Astrocyte (in vitro differentiated cells and primary cell): ENCODE data around the gene UNC45B. TPM values are rescaled to one million over a fixed set of nuclear protein-coding genes. Genes with fewer than 3 reads are reported as not detected.

Source experiments
- DNase-seq: peaks from one replicate; pipeline ENCODE4 v3.0.0-alpha.2; 2010; ENCODE audit warnings: low read depth
- FAIRE-seq: peaks from 2 replicates; lab custom pipeline; 2011; peaks lifted over from hg19 to GRCh38; lab: Jason Lieb, UNC
- H2AFZ ChIP-seq: 2 replicates; pipeline ENCODE4 v1.6.0; 2012; ENCODE audit warnings: low read depth, low read length, inconsistent platforms
- H3K27ac ChIP-seq: 2 replicates; pipeline ENCODE4 v1.5.1; 2011; ENCODE audit warnings: low read depth, low read length, inconsistent platforms
- H3K27me3 ChIP-seq: 2 replicates; pipeline ENCODE4 v1.6.0; 2011; ENCODE audit warnings: low read length, inconsistent platforms; ENCODE audit not compliant: insufficient read depth
- H3K36me3 ChIP-seq: 2 replicates; pipeline ENCODE4 v1.5.1; 2011; ENCODE audit warnings: low read length, inconsistent platforms; ENCODE audit not compliant: insufficient read depth
- H3K4me1 ChIP-seq: 2 replicates; pipeline ENCODE4 v1.5.1; 2011; ENCODE audit warnings: low read length, inconsistent platforms; ENCODE audit not compliant: insufficient read depth
- H3K4me2 ChIP-seq: 2 replicates; pipeline ENCODE4 v1.6.0; 2012; ENCODE audit warnings: low read length, inconsistent platforms
- H3K4me3 ChIP-seq: 2 replicates; pipeline ENCODE4 v1.5.1; 2011; ENCODE audit warnings: low read depth, mild to moderate bottlenecking, low read length, inconsistent platforms; ENCODE audit not compliant: insufficient read depth
- H3K79me2 ChIP-seq: 2 replicates; pipeline ENCODE4 v1.6.0; 2012; ENCODE audit warnings: mild to moderate bottlenecking, low read length, inconsistent platforms; ENCODE audit not compliant: insufficient read depth
- H3K9ac ChIP-seq: 2 replicates; pipeline ENCODE4 v1.6.0; 2012; ENCODE audit warnings: mild to moderate bottlenecking, low read length, inconsistent platforms
- H3K9me3 ChIP-seq: 2 replicates; pipeline ENCODE4 v1.5.1; 2012; ENCODE audit warnings: low read depth, mild to moderate bottlenecking, low read length, inconsistent platforms; ENCODE audit not compliant: insufficient read depth
- H4K20me1 ChIP-seq: 2 replicates; pipeline ENCODE4 v1.6.0; 2012; ENCODE audit warnings: low read length, inconsistent platforms; ENCODE audit not compliant: insufficient read depth
- H3K27ac Mint-ChIP-seq: one replicate; pipeline ENCODE4 v1.8.0; 2021; ENCODE audit warnings: mild to moderate bottlenecking, mixed read lengths; ENCODE audit not compliant: unreplicated experiment
- H3K27me3 Mint-ChIP-seq: one replicate; pipeline ENCODE4 v1.8.0; 2021; ENCODE audit warnings: low read depth, mixed read lengths; ENCODE audit not compliant: unreplicated experiment
- H3K36me3 Mint-ChIP-seq: one replicate; pipeline ENCODE4 v1.8.0; 2021; ENCODE audit warnings: low read depth, mixed read lengths; ENCODE audit not compliant: unreplicated experiment
- H3K4me1 Mint-ChIP-seq: one replicate; pipeline ENCODE4 v1.8.0; 2021; ENCODE audit warnings: low read depth, mixed read lengths; ENCODE audit not compliant: unreplicated experiment
- H3K4me3 Mint-ChIP-seq: one replicate; pipeline ENCODE4 v1.8.0; 2021; ENCODE audit warnings: mild to moderate bottlenecking, moderate library complexity, mixed read lengths; ENCODE audit not compliant: unreplicated experiment
- H3K9me3 Mint-ChIP-seq: one replicate; pipeline ENCODE4 v1.8.0; 2021; ENCODE audit warnings: mild to moderate bottlenecking, mixed read lengths; ENCODE audit not compliant: unreplicated experiment
- EZH2 ChIP-seq: IDR thresholded peaks from 2 replicates; pipeline ENCODE4 v1.6.1; 2012; ENCODE audit warnings: mild to moderate bottlenecking, low read length, inconsistent platforms; ENCODE audit not compliant: insufficient read depth
- total RNA-seq: library from RNA; stranded (reverse); gene quantifications from 2 replicates; pipeline ENCODE4 v1.2.1, GENCODE V29; 2021
- TF ChIP-seq, protein P1 (sequence below): IDR thresholded peaks from 2 replicates; pipeline ENCODE4 v1.5.1; 2011; ENCODE audit warnings: low read depth, mild to moderate bottlenecking, inconsistent platforms, low read length, moderate library complexity; ENCODE audit not compliant: insufficient read depth

UNC45B gene
- total RNA-seq, 1 donor from 2014 or later = 0.05 TPM

DNA sequence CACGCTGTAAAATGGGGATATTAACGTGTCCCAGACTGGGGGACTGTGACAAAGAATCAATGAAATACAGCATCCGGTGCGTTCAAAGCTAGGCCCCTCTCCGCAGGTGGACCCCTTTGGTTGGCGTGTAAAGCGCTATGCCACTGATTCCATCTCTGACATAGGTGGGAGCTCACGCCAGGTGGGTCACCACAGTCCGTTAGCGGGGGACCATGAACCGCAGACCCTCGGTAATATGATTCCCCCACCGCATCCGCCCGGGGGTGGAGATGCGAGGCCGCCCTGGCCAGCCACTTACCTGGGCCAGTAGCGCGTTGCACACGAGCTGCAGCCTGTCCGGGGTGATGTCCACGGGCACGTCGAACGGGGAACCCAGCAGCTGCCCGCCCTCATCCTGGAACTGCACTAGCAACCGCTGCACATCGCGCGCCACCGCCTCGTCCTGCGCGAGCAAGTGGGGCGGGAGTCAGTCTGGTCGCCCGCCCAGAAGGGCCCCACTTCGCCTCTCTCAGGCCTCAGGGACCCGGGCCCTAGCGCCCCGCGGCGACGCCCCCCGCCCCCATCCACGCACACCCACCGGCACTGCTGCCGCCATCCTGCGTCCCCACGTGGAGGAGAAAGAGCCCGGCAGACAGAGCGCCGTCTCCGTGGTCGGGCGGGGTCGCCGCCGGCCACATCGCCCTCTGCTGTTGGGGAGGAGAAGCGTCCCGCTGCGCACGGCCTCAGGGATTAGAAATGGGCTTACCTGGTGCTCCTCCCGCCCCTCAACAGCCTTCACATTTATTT lies 5.7 kb upstream of the UNC45B start, which contains the start of gene NLE1:
Gene NLE1 (minus strand): TSS at position 623 of the 786 bp plus-strand sequence. CDS start 28 bp downstream, at position 595.
- peaks cover 12% of the 10 kb centered on the region for H4K20me1 ChIP-seq
- H3K4me1 ChIP-seq = peaks cover 8% of the 10 kb centered on the region
- TF ChIP-seq, protein P1, sequence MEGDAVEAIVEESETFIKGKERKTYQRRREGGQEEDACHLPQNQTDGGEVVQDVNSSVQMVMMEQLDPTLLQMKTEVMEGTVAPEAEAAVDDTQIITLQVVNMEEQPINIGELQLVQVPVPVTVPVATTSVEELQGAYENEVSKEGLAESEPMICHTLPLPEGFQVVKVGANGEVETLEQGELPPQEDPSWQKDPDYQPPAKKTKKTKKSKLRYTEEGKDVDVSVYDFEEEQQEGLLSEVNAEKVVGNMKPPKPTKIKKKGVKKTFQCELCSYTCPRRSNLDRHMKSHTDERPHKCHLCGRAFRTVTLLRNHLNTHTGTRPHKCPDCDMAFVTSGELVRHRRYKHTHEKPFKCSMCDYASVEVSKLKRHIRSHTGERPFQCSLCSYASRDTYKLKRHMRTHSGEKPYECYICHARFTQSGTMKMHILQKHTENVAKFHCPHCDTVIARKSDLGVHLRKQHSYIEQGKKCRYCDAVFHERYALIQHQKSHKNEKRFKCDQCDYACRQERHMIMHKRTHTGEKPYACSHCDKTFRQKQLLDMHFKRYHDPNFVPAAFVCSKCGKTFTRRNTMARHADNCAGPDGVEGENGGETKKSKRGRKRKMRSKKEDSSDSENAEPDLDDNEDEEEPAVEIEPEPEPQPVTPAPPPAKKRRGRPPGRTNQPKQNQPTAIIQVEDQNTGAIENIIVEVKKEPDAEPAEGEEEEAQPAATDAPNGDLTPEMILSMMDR = peak; percentile 75
- no peak for TF ChIP-seq EZH2
- no peaks in the 10 kb centered on the region for H3K9me3 ChIP-seq
- peaks cover 27% of the 10 kb centered on the region for H3K79me2 ChIP-seq
- peaks cover 9% of the 10 kb centered on the region for H3K27me3 Mint-ChIP-seq
- H3K9me3 Mint-ChIP-seq = peaks cover 2% of the 10 kb centered on the region
- peaks cover 16% of the 10 kb centered on the region for H3K36me3 ChIP-seq
- H3K27ac Mint-ChIP-seq = peak within 1 kb of the TSS; percentile 62
- H2AFZ ChIP-seq = peak within 1 kb of the TSS; percentile 99
- H3K27me3 ChIP-seq = peaks cover 4% of the 10 kb centered on the region
- DNase-seq (peak; percentile 66), FAIRE-seq (no peak)
- H3K4me3 ChIP-seq = peak within 1 kb of the TSS; percentile 100
- peak within 1 kb of the TSS; percentile 93 for H3K9ac ChIP-seq
- peak within 1 kb of the TSS; percentile 99 for H3K4me2 ChIP-seq
- peak within 1 kb of the TSS; percentile 45 for H3K27ac ChIP-seq
- H3K36me3 Mint-ChIP-seq = no peaks in the 10 kb centered on the region
- peak within 1 kb of the TSS; percentile 91 for H3K4me3 Mint-ChIP-seq
- H3K4me1 Mint-ChIP-seq = no peaks in the 10 kb centered on the region

DNA sequence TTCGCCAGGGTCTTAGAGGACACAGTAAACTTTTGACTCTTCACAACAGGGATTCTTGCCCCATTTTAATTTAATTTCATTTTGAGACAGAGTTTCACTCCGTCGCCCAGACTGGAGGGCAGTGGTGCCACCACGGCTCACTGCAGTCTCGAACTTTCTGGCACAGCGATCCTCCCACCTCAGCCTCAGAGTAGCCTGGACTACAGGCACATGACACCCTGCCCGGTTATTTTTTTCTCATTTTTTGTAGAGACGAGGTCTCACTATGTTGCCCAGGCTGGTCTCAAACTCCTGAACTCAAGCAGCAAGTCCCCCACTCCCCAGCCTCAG lies 5.2 kb upstream of the UNC45B start:
- Histone ChIP-seq H3K4me3 (peak overlapping the region; percentile 100), H3K79me2 (peaks cover 27% of the 10 kb centered on the region), H3K9ac (peak overlapping the region; percentile 93), H3K4me2 (peak overlapping the region; percentile 99), H2AFZ (no peak overlapping the region), H3K36me3 (peaks cover 15% of the 10 kb centered on the region), H3K27ac (no peak overlapping the region), H4K20me1 (peaks cover 12% of the 10 kb centered on the region), H3K9me3 (no peaks in the 10 kb centered on the region), H3K4me1 (peaks cover 8% of the 10 kb centered on the region), H3K27me3 (peaks cover 8% of the 10 kb centered on the region)
- TF ChIP-seq, protein P1 = no peak
- TF ChIP-seq EZH2 = no peak
- FAIRE-seq (no peak), DNase-seq (no peak)
- peak overlapping the region; percentile 62 for H3K27ac Mint-ChIP-seq
- H3K4me3 Mint-ChIP-seq = peak overlapping the region; percentile 91
- peaks cover 2% of the 10 kb centered on the region for H3K4me1 Mint-ChIP-seq
- peaks cover 2% of the 10 kb centered on the region for H3K9me3 Mint-ChIP-seq
- H3K27me3 Mint-ChIP-seq = peaks cover 14% of the 10 kb centered on the region
- no peaks in the 10 kb centered on the region for H3K36me3 Mint-ChIP-seq

DNA sequence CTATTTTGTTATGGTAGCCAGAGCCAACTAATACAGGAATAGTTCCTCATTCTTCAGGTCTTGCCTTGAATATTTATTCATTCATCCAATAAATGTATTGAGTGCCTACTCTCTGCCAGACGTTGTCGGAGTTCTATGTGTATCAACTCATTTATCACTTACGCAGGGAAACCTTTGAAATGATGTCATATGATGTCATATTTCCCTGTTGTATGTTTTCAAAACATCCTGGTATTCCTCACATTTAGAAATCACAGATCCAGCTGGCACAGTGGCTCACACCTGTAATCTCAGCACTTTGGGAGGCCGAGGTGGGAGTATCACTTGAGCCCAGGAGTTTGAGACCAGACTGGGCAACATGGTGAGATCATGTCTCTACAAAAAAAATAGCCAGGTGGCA lies 2.8 kb upstream of the UNC45B start:
- Mint-ChIP-seq H3K27ac (no peak overlapping the region), H3K27me3 (peaks cover 19% of the 10 kb centered on the region), H3K4me3 (no peak overlapping the region), H3K4me1 (peaks cover 2% of the 10 kb centered on the region), H3K9me3 (peaks cover 2% of the 10 kb centered on the region), H3K36me3 (no peaks in the 10 kb centered on the region)
- no peak overlapping the region for H2AFZ ChIP-seq
- no peaks in the 10 kb centered on the region for H3K36me3 ChIP-seq
- DNase-seq = no peak
- H4K20me1 ChIP-seq = peaks cover 1% of the 10 kb centered on the region
- no peak for FAIRE-seq
- no peak overlapping the region for H3K27ac ChIP-seq
- H3K9me3 ChIP-seq = no peaks in the 10 kb centered on the region
- H3K4me2 ChIP-seq = no peak overlapping the region
- no peak overlapping the region for H3K9ac ChIP-seq
- H3K79me2 ChIP-seq = peaks cover 20% of the 10 kb centered on the region
- TF ChIP-seq, protein P1 = no peak
- no peak for TF ChIP-seq EZH2
- no peak overlapping the region for H3K4me3 ChIP-seq
- H3K27me3 ChIP-seq = peaks cover 9% of the 10 kb centered on the region
- H3K4me1 ChIP-seq = peaks cover 8% of the 10 kb centered on the region
